AG08395 (cell line): ENCODE data around the gene DNAH17.

Experiments used
- DNase-seq: peaks from one replicate; pipeline ENCODE4 v3.0.0; 2012; ENCODE audit warnings: mixed read lengths, low spot score

Gene DNAH17

GRCh38 chr17:78449983-78450595 lies 127.1 kb downstream of the DNAH17 start:
- no peak for DNase-seq

DNA sequence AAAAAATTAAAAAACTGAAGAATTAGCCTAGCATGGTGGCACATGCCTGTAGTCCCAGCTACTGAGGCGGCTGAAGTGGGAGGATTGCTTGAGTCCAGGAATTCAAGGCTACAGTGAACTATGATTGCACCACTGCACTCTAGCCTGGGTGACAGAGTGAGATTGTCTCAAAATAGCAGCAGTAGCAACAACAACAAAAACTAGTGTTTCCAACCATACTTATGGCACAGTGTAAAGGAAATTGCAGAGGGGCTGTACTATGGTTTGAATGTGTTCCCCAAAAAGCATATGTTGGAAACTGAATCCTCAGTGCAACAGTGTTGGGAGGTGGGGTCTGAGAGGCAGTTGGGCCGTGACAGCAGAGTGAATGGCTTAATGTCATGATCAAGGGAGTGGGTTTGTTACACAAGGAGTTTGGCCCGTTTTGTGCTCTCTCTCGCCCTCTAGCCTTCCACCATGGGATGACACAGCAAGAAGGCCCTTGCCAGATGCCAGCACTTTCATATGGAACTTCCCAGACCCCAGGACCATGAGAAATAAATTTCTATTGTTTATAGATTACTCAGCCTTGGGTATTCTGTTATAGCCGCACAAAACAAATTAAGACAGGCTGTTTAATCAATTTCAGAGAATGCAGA lies 128.7 kb downstream of the DNAH17 start:
- DNase-seq = no peak

- no peak for DNase-seq
Measured at GRCh38 chr17:78446833-78447232, 130.4 kb downstream of the DNAH17 start.

- no peak for DNase-seq
Measured at GRCh38 chr17:78444392-78444791, 132.8 kb downstream of the DNAH17 start.

GRCh38 chr17:78442648-78443218 lies 134.5 kb downstream of the DNAH17 start:
- DNase-seq = no peak

GRCh38 chr17:78441271-78441971 lies 135.8 kb downstream of the DNAH17 start:
- DNase-seq = no peak

GRCh38 chr17:78438694-78439325 lies 138.4 kb downstream of the DNAH17 start:
- DNase-seq = no peak

DNA sequence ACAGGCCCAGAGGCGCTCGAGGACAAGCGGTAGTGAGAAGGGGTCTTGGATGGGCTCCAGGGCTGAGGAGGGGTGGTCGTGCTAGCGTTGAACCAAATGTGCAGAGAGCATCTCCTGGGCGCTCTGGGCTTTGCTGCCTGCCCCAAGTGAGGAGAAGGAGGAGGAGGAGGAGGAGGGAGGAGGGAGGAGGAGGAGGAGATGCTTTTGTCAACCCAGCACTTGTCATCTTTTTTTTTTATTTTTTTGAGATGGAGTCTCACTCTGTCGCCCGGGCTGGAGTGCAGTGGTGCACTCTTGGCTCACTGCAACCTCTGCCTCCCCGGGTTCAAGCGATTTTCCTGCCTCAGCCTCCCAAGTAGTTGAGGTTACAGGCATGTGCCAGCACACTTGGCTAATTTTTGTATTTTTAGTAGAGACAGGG lies 138.9 kb downstream of the DNAH17 start:
- no peak for DNase-seq

DNA sequence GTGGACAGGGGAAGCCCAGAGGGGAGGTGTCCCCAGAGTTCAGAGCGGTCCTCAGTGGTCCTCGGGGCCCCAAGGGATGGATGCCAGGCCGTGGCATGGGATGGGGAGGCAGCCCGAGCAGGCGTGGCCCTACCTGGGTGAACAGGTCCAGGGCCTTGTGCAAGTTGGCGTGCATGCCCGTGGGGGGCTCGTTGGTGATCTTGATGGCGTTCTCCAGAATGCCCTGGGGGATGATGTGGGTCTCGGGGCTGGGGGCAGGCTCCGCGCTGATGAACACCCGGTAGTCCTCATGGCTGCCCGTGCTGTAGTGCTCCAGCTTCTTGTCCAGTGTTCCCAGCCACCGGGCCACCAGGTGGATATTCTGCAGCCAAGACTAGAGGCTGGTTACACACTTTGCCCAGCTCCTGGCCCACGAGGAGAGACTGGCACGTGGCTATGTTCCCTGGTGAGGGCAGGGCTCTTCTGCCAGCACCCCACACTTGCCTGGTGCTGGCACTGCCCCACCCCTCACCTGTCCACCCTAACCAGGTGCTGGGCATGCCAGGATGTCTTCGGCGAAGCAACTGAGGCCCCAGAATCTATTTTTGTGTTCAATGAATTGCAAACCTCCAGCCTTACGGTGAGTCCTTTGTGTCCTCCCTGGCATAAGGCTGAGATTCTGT lies 139.6 kb downstream of the DNAH17 start:
- DNase-seq = no peak

- no peak for DNase-seq
Measured at GRCh38 chr17:78435330-78436005, 141.7 kb downstream of the DNAH17 start.

GRCh38 chr17:78434455-78435329 lies 142.5 kb downstream of the DNAH17 start:
- no peak for DNase-seq

GRCh38 chr17:78433780-78434335 lies 143.3 kb downstream of the DNAH17 start:
- DNase-seq = no peak

DNA sequence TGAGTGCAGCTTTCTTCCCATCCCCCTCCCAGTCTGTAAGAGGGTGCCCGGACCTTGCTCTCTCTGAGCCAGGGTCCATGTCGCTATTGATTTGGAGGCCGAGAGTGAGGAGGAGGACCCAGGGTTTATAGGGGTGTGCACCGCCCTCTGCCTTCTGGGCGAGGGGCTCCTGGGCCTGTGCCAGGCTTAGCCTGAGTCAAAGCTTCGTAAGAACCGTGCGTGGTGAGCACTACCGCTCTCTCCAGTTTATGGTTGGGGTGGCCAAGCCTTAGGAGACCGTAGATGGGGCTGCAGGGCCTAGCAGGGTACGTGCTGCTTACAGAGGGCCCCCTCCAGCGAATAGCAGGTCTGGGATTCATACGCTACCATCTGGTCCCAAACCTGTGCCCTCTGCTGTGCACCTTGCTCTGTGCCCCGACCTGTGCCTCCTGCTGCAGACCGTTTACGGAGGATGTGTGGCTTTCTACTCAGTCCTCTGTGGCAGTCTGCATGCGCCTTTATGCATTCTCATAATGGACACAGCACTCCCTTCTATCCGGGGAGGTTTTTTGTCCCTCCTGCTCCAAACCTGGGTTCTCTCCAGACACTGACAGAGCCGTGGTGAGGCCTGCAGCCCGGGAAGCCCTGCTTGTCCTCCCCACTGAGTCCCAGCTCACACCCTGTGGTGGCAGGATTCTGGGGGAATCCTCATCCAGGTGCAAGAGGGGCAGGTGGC lies 144.0 kb downstream of the DNAH17 start:
- no peak for DNase-seq

DNA sequence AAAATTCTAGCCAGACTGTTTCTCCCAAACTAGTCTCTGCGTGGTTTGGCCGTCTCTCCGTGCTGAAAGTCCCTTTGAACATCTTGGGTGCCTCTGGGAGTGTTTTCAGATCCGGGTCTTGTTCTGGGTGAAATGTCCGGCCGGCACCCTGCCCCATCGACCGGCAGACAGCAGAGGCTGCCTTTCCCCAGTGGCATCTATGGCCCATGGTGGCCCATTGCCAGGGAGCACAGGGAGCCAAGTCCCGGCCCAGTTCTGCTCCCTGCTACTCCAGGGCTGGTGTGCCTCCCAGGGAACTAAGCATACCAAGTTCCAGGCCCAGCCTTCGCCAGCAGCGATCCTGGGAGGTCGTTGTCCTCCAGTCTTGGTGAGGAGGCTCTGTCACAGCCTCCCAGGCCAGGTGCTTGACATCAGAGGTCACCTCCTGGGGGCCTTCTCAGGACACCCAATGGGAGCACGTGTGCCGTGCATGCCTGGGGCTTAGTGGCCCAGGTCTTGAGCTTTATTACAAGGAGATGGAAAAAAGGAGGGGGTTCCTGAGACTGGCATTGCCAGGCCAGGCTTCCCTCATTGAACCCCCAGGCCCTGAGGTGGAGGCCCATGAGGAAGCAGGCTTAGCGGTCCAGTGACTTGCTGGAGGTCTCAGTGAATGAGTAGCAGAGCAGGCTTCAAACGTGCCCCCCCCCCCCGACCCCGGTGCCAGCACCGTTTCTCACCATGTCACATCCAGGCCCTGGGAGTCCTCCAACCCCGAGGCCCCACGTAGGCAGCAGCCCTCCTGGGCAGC lies 144.8 kb downstream of the DNAH17 start:
- DNase-seq = no peak

DNA sequence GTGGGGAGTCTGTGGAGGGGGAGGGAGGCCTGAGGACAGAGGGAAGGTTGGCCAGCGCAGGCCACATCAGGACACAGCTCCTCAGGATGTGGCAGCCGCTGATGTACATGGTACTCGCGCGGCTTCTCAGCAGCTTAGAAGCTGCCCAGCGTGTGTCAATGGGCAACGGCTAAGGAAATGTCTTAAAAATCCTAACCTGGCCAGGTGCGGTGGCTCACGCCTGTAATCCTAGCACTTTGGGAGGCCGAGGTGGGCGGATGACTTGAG lies 145.6 kb downstream of the DNAH17 start:
- no peak for DNase-seq

DNA sequence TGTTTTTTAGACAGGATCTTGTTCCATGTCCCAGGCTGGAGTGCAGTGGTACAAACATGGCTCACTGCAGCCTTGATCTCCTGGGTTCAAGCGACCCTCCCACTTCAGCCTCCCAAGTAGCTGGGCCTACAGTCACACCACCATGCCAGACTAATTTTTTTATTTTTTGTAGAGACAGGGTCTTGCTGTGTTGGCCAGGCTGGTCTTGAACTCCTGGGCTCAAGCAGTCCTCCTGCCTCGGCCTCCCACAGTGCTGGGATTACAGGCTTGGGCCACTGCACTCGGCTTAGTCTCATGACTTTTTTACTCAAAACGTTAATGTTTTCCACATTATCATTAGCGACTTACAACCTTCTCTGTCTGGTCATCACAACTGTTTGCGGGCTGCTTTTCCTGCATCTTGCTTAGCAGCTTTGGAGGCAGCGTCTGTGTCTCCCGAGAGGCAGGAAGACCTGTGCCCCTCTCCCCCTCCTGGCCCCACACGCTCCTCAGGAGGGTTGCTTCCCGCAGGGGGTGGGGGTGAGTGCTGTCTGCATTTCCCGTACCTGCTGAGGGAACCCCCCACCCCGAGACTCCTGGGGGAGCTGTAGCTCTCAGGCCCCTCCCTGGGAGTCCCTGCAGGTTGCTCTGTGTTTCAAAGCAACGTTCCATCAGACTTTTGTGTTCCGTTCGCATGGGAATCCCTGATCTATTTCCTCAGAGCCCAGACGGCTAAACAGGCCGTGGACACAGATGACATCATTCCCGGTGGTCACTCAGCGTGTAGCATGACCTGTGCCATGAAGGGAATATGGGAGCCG lies 146.1 kb downstream of the DNAH17 start:
- no peak for DNase-seq

DNA sequence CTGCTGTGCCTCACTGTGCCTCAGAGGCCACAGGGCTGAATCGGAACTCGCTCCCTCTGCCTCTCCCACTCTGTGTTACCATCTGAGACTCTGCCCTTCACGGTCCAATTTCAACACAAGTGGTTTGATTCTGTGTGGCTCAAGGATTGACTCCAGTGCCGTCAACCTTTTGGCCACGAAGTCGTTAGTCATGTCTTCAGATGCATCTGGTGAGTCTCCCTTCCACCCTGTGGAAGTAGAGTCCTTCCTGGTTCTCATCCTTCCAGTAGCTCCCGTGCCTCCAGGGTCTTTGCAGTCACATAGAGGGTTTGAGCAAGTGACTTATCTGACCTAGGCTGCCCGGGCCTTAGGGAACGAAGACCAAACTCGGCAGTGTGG lies 147.6 kb downstream of the DNAH17 start:
- DNase-seq = no peak
